ENCODE measurements around the gene KCNJ6.

- no peak for TF ChIP-seq ZFP30 (CRISPR knock-in tag; IDR thresholded peaks at IDR 0.05)
- no peak for TF ChIP-seq ZC3H10 (CRISPR knock-in tag; IDR thresholded peaks at IDR 0.05)
- no peak for TF ChIP-seq PATZ1 (CRISPR knock-in tag; IDR thresholded peaks at IDR 0.05; ENCODE audit: borderline replicate concordance)
- no peak for TF ChIP-seq CREB5 (CRISPR knock-in tag; IDR thresholded peaks at IDR 0.05; ENCODE audit: low read depth)
- TF ChIP-seq ESRRG (CRISPR knock-in tag; IDR thresholded peaks at IDR 0.05) = no peak
- no peak for TF ChIP-seq BACH2 (CRISPR knock-in tag; IDR thresholded peaks at IDR 0.05; ENCODE audit: borderline replicate concordance)
- TF ChIP-seq ZFP3 (CRISPR knock-in tag; IDR thresholded peaks at IDR 0.05) = no peak
- TF ChIP-seq ZNF565 (CRISPR knock-in tag; conservative IDR thresholded peaks at IDR 0.05; ENCODE audit: low read depth) = no peak
- no peak for TF ChIP-seq ARNTL (CRISPR knock-in tag; IDR thresholded peaks at IDR 0.05; ENCODE audit: borderline replicate concordance, low read depth)
- no peak for TF ChIP-seq ZNF8 (CRISPR knock-in tag; IDR thresholded peaks at IDR 0.05)
- no peak for TF ChIP-seq ISL1 (CRISPR knock-in tag; IDR thresholded peaks at IDR 0.05)
- TF ChIP-seq OSR1 (CRISPR knock-in tag; IDR thresholded peaks at IDR 0.05) = no peak
Observed at GRCh38 chr21:37940691-37941090, 24.4 kb upstream of the KCNJ6 start.

Data from SK-N-SH treated with all-trans-retinoic acid at 6 μM for 48 hours (cell line).